GM12864 (cell line): Measurements from ENCODE around the gene MYBPHL.

ENCODE experiments used
- DNase-seq: peaks from one replicate; pipeline ENCODE4 v3.0.0-alpha.2; 2011; ENCODE audit warnings: low read depth
- H3K4me3 ChIP-seq: 2 replicates; pipeline ENCODE4 v1.5.1; 2011; ENCODE audit warnings: mild to moderate bottlenecking, low read depth, low read length, control low read depth
- CTCF ChIP-seq: IDR thresholded peaks from 2 replicates; pipeline ENCODE4 v1.5.1; 2011; ENCODE audit warnings: low read depth, mild to moderate bottlenecking, moderate library complexity, low read length, control low read depth, inconsistent platforms; ENCODE audit errors: missing control alignments

The MYBPHL gene

GRCh38 chr1:109247401-109248365 lies 59.1 kb downstream of the MYBPHL start:
- DNase-seq: no peak
- no peak overlapping the region for H3K4me3 ChIP-seq
- no peak for TF ChIP-seq CTCF

GRCh38 chr1:109246141-109246551 lies 60.7 kb downstream of the MYBPHL start:
- no peak for TF ChIP-seq CTCF
- no peak overlapping the region for H3K4me3 ChIP-seq
- DNase-seq: no peak

- no peak overlapping the region for H3K4me3 ChIP-seq
- no peak for TF ChIP-seq CTCF
- DNase-seq: no peak
Measured at GRCh38 chr1:109243860-109244552, 62.8 kb downstream of the MYBPHL start.

GRCh38 chr1:109243221-109243620 lies 63.6 kb downstream of the MYBPHL start:
- TF ChIP-seq CTCF: no peak
- no peak overlapping the region for H3K4me3 ChIP-seq
- DNase-seq: no peak

- no peak for TF ChIP-seq CTCF
- DNase-seq: no peak
- H3K4me3 ChIP-seq: no peak overlapping the region
Measured at GRCh38 chr1:109242387-109242786, 64.4 kb downstream of the MYBPHL start.
